WTC11 (cell line): ENCODE measurements around the gene PITPNM2.
"Not testable (repeated sequence)": the region's sequence is repeated elsewhere in the genome, so short reads cannot be mapped to it uniquely, and the experiment has no call there.

Experiments
- CREM ChIP-seq: sonication (generic); formaldehyde crosslinking; IDR thresholded peaks from 2 replicates; pipeline ENCODE4 v1.8.1; 2022; ENCODE audit warnings: mild to moderate bottlenecking, missing genetic modification reagents, moderate library complexity
- FOXK1 ChIP-seq: sonication (generic); formaldehyde crosslinking; IDR thresholded peaks from 2 replicates; pipeline ENCODE4 v1.8.0; 2022; ENCODE audit warnings: mild to moderate bottlenecking, moderate library complexity, missing genetic modification reagents
- KAT7 ChIP-seq: sonication (generic); formaldehyde crosslinking; IDR thresholded peaks from 2 replicates; pipeline ENCODE4 v1.8.1; 2023; ENCODE audit warnings: missing genetic modification reagents, mild to moderate bottlenecking, borderline replicate concordance
- RELA ChIP-seq: sonication (generic); formaldehyde crosslinking; IDR thresholded peaks from 2 replicates; pipeline ENCODE4 v1.8.1; 2022; ENCODE audit warnings: missing genetic modification reagents, mild to moderate bottlenecking, borderline replicate concordance
- ZNF423 ChIP-seq: fragments of 250-450 bp; sonication (Bioruptor Pico); IDR thresholded peaks from 2 replicates; pipeline ENCODE4 v2.1.2; 2022; ENCODE audit warnings: mild to moderate bottlenecking, moderate library complexity
- TF ChIP-seq, protein P1 (sequence below): fragments of 200-600 bp; IDR thresholded peaks from 2 replicates; pipeline ENCODE4 v1.8.0; 2022; ENCODE audit warnings: antibody characterized with exemption

DNA sequence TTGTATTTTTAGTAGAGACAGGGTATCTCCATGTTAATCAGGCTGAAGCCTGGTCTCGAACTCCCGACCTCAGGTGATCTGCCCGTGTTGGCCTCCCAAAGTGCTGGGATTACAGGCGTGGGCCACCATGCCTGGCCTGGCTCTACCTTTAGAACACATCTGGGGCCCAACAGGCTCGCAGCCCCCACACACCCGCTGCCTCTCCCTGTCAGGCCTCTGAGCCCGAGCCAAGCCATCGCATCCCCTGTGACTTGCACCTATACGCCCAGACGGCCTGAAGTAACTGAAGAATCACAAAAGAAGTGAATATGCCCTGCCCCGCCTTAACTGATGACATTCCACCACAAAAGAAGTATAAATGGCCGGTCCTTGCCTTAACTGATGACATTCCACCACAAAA is 46.8 kb downstream of the PITPNM2 start:
- TF ChIP-seq CREM, KAT7, RELA, ZNF423, FOXK1 (CRISPR knock-in tag): not testable (repeated sequence)
- TF ChIP-seq, protein P1, sequence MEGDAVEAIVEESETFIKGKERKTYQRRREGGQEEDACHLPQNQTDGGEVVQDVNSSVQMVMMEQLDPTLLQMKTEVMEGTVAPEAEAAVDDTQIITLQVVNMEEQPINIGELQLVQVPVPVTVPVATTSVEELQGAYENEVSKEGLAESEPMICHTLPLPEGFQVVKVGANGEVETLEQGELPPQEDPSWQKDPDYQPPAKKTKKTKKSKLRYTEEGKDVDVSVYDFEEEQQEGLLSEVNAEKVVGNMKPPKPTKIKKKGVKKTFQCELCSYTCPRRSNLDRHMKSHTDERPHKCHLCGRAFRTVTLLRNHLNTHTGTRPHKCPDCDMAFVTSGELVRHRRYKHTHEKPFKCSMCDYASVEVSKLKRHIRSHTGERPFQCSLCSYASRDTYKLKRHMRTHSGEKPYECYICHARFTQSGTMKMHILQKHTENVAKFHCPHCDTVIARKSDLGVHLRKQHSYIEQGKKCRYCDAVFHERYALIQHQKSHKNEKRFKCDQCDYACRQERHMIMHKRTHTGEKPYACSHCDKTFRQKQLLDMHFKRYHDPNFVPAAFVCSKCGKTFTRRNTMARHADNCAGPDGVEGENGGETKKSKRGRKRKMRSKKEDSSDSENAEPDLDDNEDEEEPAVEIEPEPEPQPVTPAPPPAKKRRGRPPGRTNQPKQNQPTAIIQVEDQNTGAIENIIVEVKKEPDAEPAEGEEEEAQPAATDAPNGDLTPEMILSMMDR: not testable (repeated sequence)
